HepG2 (cell line): ENCODE measurements around the gene VPS13C. TPM values are rescaled to one million over a fixed set of nuclear protein-coding genes. Genes with fewer than 3 reads are reported as not detected.

Experiments used
- ATAC-seq: fragments of 200-7000 bp; cut with Tn5 transposase; 3 replicates; pipeline ENCODE4 v1.9.1; 2020; ENCODE audit warnings: mild to moderate bottlenecking, moderate library complexity
- BruUV-seq: library from RNA; stranded (reverse); fragments of 400-500 nt; replicated peaks from 2 replicates; lab custom pipeline; 2021; lab: Mats Ljungman, UMichigan
- CTCF ChIA-PET: fragments of 300-600 bp; formaldehyde crosslinking; extraction: SDS; loops from one replicate; lab custom pipeline; 2021; ENCODE audit warnings: low total read pairs, inconsistent platforms, low intra/inter-chr PET ratio; lab: Yijun Ruan, JAX
- POLR2A ChIA-PET: fragments of 350-600 bp; sonication (Branson Sonifier 250); formaldehyde crosslinking; loops from one replicate; lab custom pipeline; 2020; ENCODE audit warnings: antibody characterized with exemption, inconsistent platforms; lab: Yijun Ruan, JAX
- DNase-seq: peaks from one replicate; pipeline ENCODE4 v3.0.0-alpha.2; 2015; ENCODE audit warnings: low spot score
- FAIRE-seq: peaks from 3 replicates; lab custom pipeline; 2011; peaks lifted over from hg19 to GRCh38; lab: Jason Lieb, UNC
- H2AFZ ChIP-seq: one replicate; pipeline ENCODE4 v1.6.1; 2011; ENCODE audit warnings: low read length, inconsistent platforms
- H3K27ac ChIP-seq: fragments of 300-600 bp; 3 replicates; pipeline ENCODE4 v1.8.0; 2011; ENCODE audit warnings: mixed run types, mild to moderate bottlenecking, mixed read lengths, low read length, inconsistent platforms; ENCODE audit not compliant: insufficient read depth; ENCODE audit errors: extremely low read length
- H3K27me3 ChIP-seq, 2 experiments: fragments of 200-600 bp in 1 of 2; 2 replicates in 1 of 2; 3 replicates in 1 of 2; pipeline versions ENCODE4 v1.6.0 to v1.8.0; 2011; ENCODE audit warnings: low read length in 2 of 2, mild to moderate bottlenecking in 2 of 2, moderate library complexity in 2 of 2, inconsistent platforms in 1 of 2; ENCODE audit not compliant: insufficient read depth in 2 of 2, control insufficient read depth in 1 of 2
- H3K36me3 ChIP-seq, 2 experiments: fragments of 200-600 bp in 1 of 2; replicated peaks in 1 of 2; 2 replicates in 1 of 2; 3 replicates in 1 of 2; pipeline versions ENCODE4 v1.5.1 to v1.8.0; 2011; ENCODE audit warnings: low read length in 2 of 2, inconsistent platforms in 1 of 2; ENCODE audit not compliant: insufficient read depth in 2 of 2, control insufficient read depth in 1 of 2
- H3K4me1 ChIP-seq: 2 replicates; pipeline ENCODE4 v1.5.1; 2012; ENCODE audit warnings: low read length, inconsistent platforms; ENCODE audit not compliant: insufficient read depth
- H3K4me2 ChIP-seq: 2 replicates; pipeline ENCODE4 v1.6.0; 2011; ENCODE audit warnings: low read depth, low read length, inconsistent platforms
- H3K4me3 ChIP-seq, 3 experiments: fragments of 200-600 bp in 1 of 3; sonication (generic), shearing (Covaris generic) in 1 of 3; replicated peaks in 1 of 3; 2 replicates each; pipeline ENCODE4 v1.5.1; 2011 to 2016; ENCODE audit warnings: low read length in 3 of 3, inconsistent platforms in 2 of 3, low read depth in 2 of 3, mild to moderate bottlenecking in 2 of 3, control low read depth in 1 of 3, mixed read lengths in 1 of 3; ENCODE audit not compliant: insufficient read depth in 1 of 3
- H3K79me2 ChIP-seq: one replicate; pipeline ENCODE4 v1.6.1; 2011; ENCODE audit warnings: low read length, inconsistent platforms; ENCODE audit not compliant: insufficient read depth
- H3K9ac ChIP-seq: 2 replicates; pipeline ENCODE4 v1.6.0; 2011; ENCODE audit warnings: mild to moderate bottlenecking, low read depth, low read length, inconsistent platforms; ENCODE audit not compliant: insufficient read depth
- H3K9me3 ChIP-seq: 2 replicates; pipeline ENCODE4 v1.5.1; 2012; ENCODE audit warnings: mild to moderate bottlenecking, low read length
- H4K20me1 ChIP-seq: 2 replicates; pipeline ENCODE4 v1.6.0; 2011; ENCODE audit warnings: inconsistent platforms, mild to moderate bottlenecking, low read length, moderate library complexity; ENCODE audit not compliant: insufficient read depth
- EED ChIP-seq: sonication (generic); formaldehyde crosslinking; IDR thresholded peaks from 2 replicates; pipeline ENCODE4 v1.5.0; 2020; ENCODE audit warnings: mild to moderate bottlenecking, missing genetic modification reagents
- GPN1 ChIP-seq: sonication (generic); formaldehyde crosslinking; IDR thresholded peaks from 2 replicates; pipeline ENCODE4 v1.5.1; 2020; ENCODE audit warnings: missing genetic modification reagents, borderline replicate concordance
- HNRNPLL ChIP-seq: fragments of 200-400 bp; formaldehyde crosslinking; IDR thresholded peaks from 2 replicates; pipeline ENCODE4 v1.6.1; 2017; ENCODE audit warnings: mild to moderate bottlenecking, low read depth, low read length; ENCODE audit not compliant: poor library complexity, severe bottlenecking
- HOXA3 ChIP-seq: sonication (generic); formaldehyde crosslinking; IDR thresholded peaks from 2 replicates; pipeline ENCODE4 v1.5.0; 2020; ENCODE audit warnings: missing genetic modification reagents
- IKZF4 ChIP-seq: sonication (generic); formaldehyde crosslinking; IDR thresholded peaks from 2 replicates; pipeline ENCODE4 v1.5.1; 2020; ENCODE audit warnings: borderline replicate concordance, mild to moderate bottlenecking, low read depth, missing genetic modification reagents; ENCODE audit errors: not compliant biosample characterization
- JUN ChIP-seq: sonication (generic); formaldehyde crosslinking; IDR thresholded peaks from 2 replicates; pipeline ENCODE4 v1.4.0; 2020; ENCODE audit warnings: mild to moderate bottlenecking, missing genetic modification reagents
- LCORL ChIP-seq, 2 experiments: fragments of 450-650 bp in 1 of 2; sonication (generic) in 1 of 2; formaldehyde crosslinking in 1 of 2; IDR thresholded peaks; 2 replicates each; pipeline versions ENCODE4 v1.5.0 to v1.6.1; 2017 to 2020; ENCODE audit warnings: antibody characterized with exemption in 1 of 2, missing genetic modification reagents in 1 of 2
- MYNN ChIP-seq: sonication (generic); formaldehyde crosslinking; IDR thresholded peaks from 2 replicates; pipeline ENCODE4 v1.4.0; 2020; ENCODE audit warnings: mild to moderate bottlenecking, low read depth, missing genetic modification reagents
- POGK ChIP-seq: sonication (generic); formaldehyde crosslinking; conservative IDR thresholded peaks from 2 replicates; pipeline ENCODE4 v1.8.0; 2022; ENCODE audit warnings: mild to moderate bottlenecking, moderate library complexity, missing genetic modification reagents
- PRMT3 ChIP-seq: sonication (generic); formaldehyde crosslinking; IDR thresholded peaks from 2 replicates; pipeline ENCODE4 v1.8.1; 2022; ENCODE audit warnings: low read depth, mild to moderate bottlenecking, moderate library complexity, missing genetic modification reagents, borderline replicate concordance
- RAD21 ChIP-seq: fragments of 450-650 bp; formaldehyde crosslinking; IDR thresholded peaks from 2 replicates; pipeline ENCODE4 v1.5.0; 2020; ENCODE audit warnings: mild to moderate bottlenecking
- SP1 ChIP-seq, 2 experiments: fragments of 450-650 bp in 1 of 2; sonication (generic) in 1 of 2; formaldehyde crosslinking in 1 of 2; IDR thresholded peaks; 2 replicates each; pipeline versions ENCODE4 v1.4.0 to v1.6.1; 2016 to 2020; ENCODE audit warnings: missing genetic modification reagents in 1 of 2
- STAG1 ChIP-seq: sonication (generic); formaldehyde crosslinking; IDR thresholded peaks from 2 replicates; pipeline ENCODE4 v1.4.0; 2020; ENCODE audit warnings: missing genetic modification reagents
- TFAP4 ChIP-seq: sonication (generic); IDR thresholded peaks from 2 replicates; pipeline ENCODE4 v1.6.1; 2016; ENCODE audit warnings: low read depth, borderline replicate concordance
- YEATS4 ChIP-seq: sonication (generic); formaldehyde crosslinking; IDR thresholded peaks from 2 replicates; pipeline ENCODE4 v1.4.0; 2020; ENCODE audit warnings: missing genetic modification reagents, borderline replicate concordance
- ZNF136 ChIP-seq: sonication (generic); formaldehyde crosslinking; IDR thresholded peaks from 2 replicates; pipeline ENCODE4 v1.8.1; 2022; ENCODE audit warnings: low read depth, mild to moderate bottlenecking, moderate library complexity, missing genetic modification reagents
- ZNF224 ChIP-seq: sonication (generic); formaldehyde crosslinking; IDR thresholded peaks from 2 replicates; pipeline ENCODE4 v1.5.0; 2020; ENCODE audit warnings: mild to moderate bottlenecking, missing genetic modification reagents
- ZNF577 ChIP-seq: sonication (generic); formaldehyde crosslinking; IDR thresholded peaks from 2 replicates; pipeline ENCODE4 v1.4.0; 2020; ENCODE audit warnings: mild to moderate bottlenecking, low read depth, missing genetic modification reagents, borderline replicate concordance
- WGBS: methylation state at CpG from one replicate; pipeline ENCODE4 v1.1.6; 2017; ENCODE audit warnings: low lambda C conversion rate; 5-methylcytosine and 5-hydroxymethylcytosine counted together
- in situ Hi-C: cut with HindIII; loops from 2 replicates; pipeline ENCODE4 v1.10.0; 2017; ENCODE audit warnings: low pct_unique_long_range_greater_than_20kb; ENCODE audit not compliant: extremely low pct_ligation_motif_present
- intact Hi-C: fragments of 100-400 bp; cut with micrococcal nuclease; formaldehyde crosslinking; loops from one replicate; pipeline ENCODE4 v1.10.0; 2022; ENCODE audit not compliant: unreplicated experiment
- polyA plus RNA-seq, 8 experiments: library from polyadenylated mRNA; depleted of rRNA in 3 of 8; stranded (reverse) in 7 of 8; unstranded in 1 of 8; fragments of >200 nt; fragmentation: Illumina TruSeq in 4 of 8; extraction: Trizol in 4 of 8; gene quantifications; 2 replicates each; pipeline versions ENCODE4 v1.2.1 to v1.2.3, GENCODE V29; 2011 to 2016; ENCODE audit warnings: low read depth in 4 of 8, missing spikeins in 1 of 8, mixed read lengths in 1 of 8; ENCODE audit not compliant: insufficient read depth in 1 of 8
- total RNA-seq, 5 experiments: library from RNA; depleted of rRNA; stranded (reverse); fragments of >200 nt; fragmentation: Illumina TruSeq; extraction: Trizol; gene quantifications; 2 replicates each; pipeline ENCODE4 v1.2.3, GENCODE V29; 2016; ENCODE audit warnings: low read depth in 1 of 5
- TF ChIP-seq, protein P1 (sequence below): sonication (generic); formaldehyde crosslinking; IDR thresholded peaks from 2 replicates; pipeline ENCODE4 v1.5.1; 2020; ENCODE audit warnings: mild to moderate bottlenecking, missing genetic modification reagents, borderline replicate concordance

Gene VPS13C
- total and polyA plus RNA-seq, 2 of the 13 experiments (the other 11 are each of a cell fraction or from before 2014, with no cell fraction given), result 10.9 to 26.8 TPM

DNA sequence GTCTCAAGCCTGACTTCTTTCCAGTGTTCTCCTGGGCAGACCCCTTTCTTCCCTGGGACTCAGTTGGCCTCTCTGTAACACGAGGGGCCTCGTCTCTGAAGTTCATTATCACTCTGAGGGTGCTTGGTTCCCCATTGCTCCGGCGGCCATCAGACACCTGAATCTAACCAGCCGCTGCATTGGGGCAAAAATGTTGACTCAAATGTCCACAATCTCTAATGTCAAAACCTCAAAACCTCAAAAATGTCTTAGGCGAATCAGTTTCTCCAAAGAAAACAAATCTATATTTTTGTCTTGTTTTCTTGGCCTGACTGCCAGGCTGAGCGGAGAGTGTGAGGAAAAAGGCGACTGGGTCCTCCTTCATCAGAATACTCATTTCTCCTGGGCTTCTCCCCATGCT, 220.7 kb downstream of the VPS13C start (continued):
- TF ChIP-seq LCORL (IDR thresholded peaks at IDR 0.05) (no peak), LCORL (CRISPR knock-in tag; IDR thresholded peaks at IDR 0.05) (no peak), HNRNPLL (no peak), YEATS4 (CRISPR knock-in tag) (no peak), JUN (CRISPR knock-in tag) (no peak), ZNF136 (CRISPR knock-in tag) (no peak), SP1 (IDR thresholded peaks at IDR 0.05) (no peak), SP1 (CRISPR knock-in tag; IDR thresholded peaks at IDR 0.05) (no peak), PRMT3 (CRISPR knock-in tag) (no peak), MYNN (no peak), ZNF224 (CRISPR knock-in tag) (no peak), EED (CRISPR knock-in tag) (no peak), GPN1 (CRISPR knock-in tag) (no peak)

- no peak overlapping the region for H3K27ac ChIP-seq
- WGBS, result 1% methylated on average over 7 of the region's 9 CpGs
- no peak overlapping the region for H3K9ac ChIP-seq
- DNase-seq, result peak; percentile 35
- no peaks in the 10 kb centered on the region for H3K36me3 ChIP-seq
- H2AFZ ChIP-seq, result no peak overlapping the region
- CTCF ChIA-PET, result no interaction called here
- intact Hi-C loops (no loop called here), in situ Hi-C loops (loop anchor here (25.0 kb wide), 1 partner anchor 673 kb away; no protein-coding TSS in a partner anchor)
- no peaks in the 10 kb centered on the region for H3K79me2 ChIP-seq
- POLR2A ChIA-PET, result no interaction called here
- peaks cover 6 to 47% of the 10 kb centered on the region in 2 experiments; a peak in 4 of 5 replicates for H3K27me3 ChIP-seq
- BruUV-seq, result no TSS peak
- peak overlapping the region in 1 of 3 experiments; percentile 29; a peak in 2 of 6 replicates for H3K4me3 ChIP-seq
- ATAC-seq, result peak; percentile 80
- 0 out of 2 replicates have a peak, but pooled peaks cover 12% of the 10 kb centered on the region for H3K4me1 ChIP-seq
- no peaks in the 10 kb centered on the region for H4K20me1 ChIP-seq
- peak; percentile 54 for FAIRE-seq
- H3K9me3 ChIP-seq, result no peaks in the 10 kb centered on the region
- H3K4me2 ChIP-seq, result peak overlapping the region; percentile 53
- TF ChIP-seq RAD21 (CRISPR knock-in tag), result peak; percentile 59
- peak; percentile 77 for TF ChIP-seq STAG1
- no peak for TF ChIP-seq IKZF4 (CRISPR knock-in tag)
- no peak for TF ChIP-seq ZNF577 (CRISPR knock-in tag)
- 0 out of 2 replicates have a peak, but pooled peaks have one; percentile 34 for TF ChIP-seq POGK (CRISPR knock-in tag)
- TF ChIP-seq, protein P1, sequence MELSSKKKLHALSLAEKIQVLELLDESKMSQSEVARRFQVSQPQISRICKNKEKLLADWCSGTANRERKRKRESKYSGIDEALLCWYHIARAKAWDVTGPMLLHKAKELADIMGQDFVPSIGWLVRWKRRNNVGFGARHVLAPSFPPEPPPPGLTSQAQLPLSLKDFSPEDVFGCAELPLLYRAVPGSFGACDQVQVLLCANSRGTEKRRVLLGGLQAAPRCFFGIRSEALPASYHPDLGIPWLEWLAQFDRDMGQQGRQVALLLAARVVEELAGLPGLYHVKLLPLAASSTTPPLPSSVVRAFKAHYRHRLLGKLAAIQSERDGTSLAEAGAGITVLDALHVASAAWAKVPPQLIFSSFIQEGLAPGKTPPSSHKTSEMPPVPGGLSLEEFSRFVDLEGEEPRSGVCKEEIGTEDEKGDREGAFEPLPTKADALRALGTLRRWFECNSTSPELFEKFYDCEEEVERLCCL (CRISPR knock-in tag), result no peak
- no peak for TF ChIP-seq HOXA3
- peak; percentile 68; the same call in 1 of the 2 replicates for TF ChIP-seq TFAP4
Measured at GRCh38 chr15:61835496-61836106, 224.6 kb downstream of the VPS13C start.
